Trophoblast cell (in vitro differentiated cells and primary cell): Measurements from ENCODE around the gene RSPO4.

ENCODE experiments used
- DNase-seq, 2 donors: peaks; one replicate each; pipeline ENCODE4 v3.0.0-alpha.2; 2016
- H2AFZ ChIP-seq: 2 replicates; pipeline ENCODE4 v1.6.1; 2013; ENCODE audit warnings: low read length, moderate library complexity, mild to moderate bottlenecking; ENCODE audit not compliant: insufficient read depth, poor library complexity
- H2AK5ac ChIP-seq: 2 replicates; pipeline ENCODE4 v1.6.1; 2013; ENCODE audit warnings: mild to moderate bottlenecking, low read length
- H2BK120ac ChIP-seq: 2 replicates; pipeline ENCODE4 v1.6.1; 2013; ENCODE audit warnings: low read length, mild to moderate bottlenecking, moderate library complexity; ENCODE audit not compliant: insufficient read depth, poor library complexity
- H2BK12ac ChIP-seq: 2 replicates; pipeline ENCODE4 v1.6.1; 2013; ENCODE audit warnings: mild to moderate bottlenecking, low read length, moderate library complexity
- H2BK5ac ChIP-seq: 2 replicates; pipeline ENCODE4 v1.6.1; 2013; ENCODE audit warnings: low read length, low read depth, moderate library complexity, mild to moderate bottlenecking; ENCODE audit not compliant: poor library complexity
- H3K14ac ChIP-seq: 2 replicates; pipeline ENCODE4 v1.6.1; 2013; ENCODE audit warnings: mild to moderate bottlenecking, low read length
- H3K18ac ChIP-seq: 2 replicates; pipeline ENCODE4 v1.6.1; 2013; ENCODE audit warnings: mild to moderate bottlenecking, low read length
- H3K23ac ChIP-seq: 2 replicates; pipeline ENCODE4 v1.6.1; 2013; ENCODE audit warnings: low read length
- H3K27ac ChIP-seq: 2 replicates; pipeline ENCODE4 v1.5.1; 2013; ENCODE audit warnings: low read depth, mild to moderate bottlenecking, inconsistent platforms, low read length, moderate library complexity
- H3K27me3 ChIP-seq: 2 replicates; pipeline ENCODE4 v1.6.1; 2013; ENCODE audit warnings: inconsistent platforms, mild to moderate bottlenecking, low read length, moderate library complexity; ENCODE audit not compliant: insufficient read depth
- H3K36me3 ChIP-seq, 2 experiments: 1 replicate in 1 of 2; 2 replicates in 1 of 2; pipeline ENCODE4 v1.6.1; 2013; ENCODE audit warnings: low read length in 2 of 2, mild to moderate bottlenecking in 2 of 2, moderate library complexity in 1 of 2; ENCODE audit not compliant: insufficient read depth in 2 of 2, control insufficient read depth in 1 of 2
- H3K4ac ChIP-seq: 2 replicates; pipeline ENCODE4 v1.6.1; 2013; ENCODE audit warnings: low read depth, mild to moderate bottlenecking, low read length, moderate library complexity
- H3K4me1 ChIP-seq, 2 experiments: 1 replicate in 1 of 2; 2 replicates in 1 of 2; pipeline ENCODE4 v1.6.1; 2013; ENCODE audit warnings: low read length in 2 of 2, mild to moderate bottlenecking in 2 of 2, moderate library complexity in 1 of 2; ENCODE audit not compliant: insufficient read depth in 2 of 2, control insufficient read depth in 1 of 2
- H3K4me2 ChIP-seq: 2 replicates; pipeline ENCODE4 v1.6.1; 2013; ENCODE audit warnings: inconsistent platforms, mild to moderate bottlenecking, low read length, moderate library complexity
- H3K4me3 ChIP-seq: 2 replicates; pipeline ENCODE4 v1.5.1; 2013; ENCODE audit warnings: mild to moderate bottlenecking, low read depth, low read length, inconsistent platforms
- H3K79me1 ChIP-seq: one replicate; pipeline ENCODE4 v1.6.1; 2013; ENCODE audit warnings: low read length
- H3K79me2 ChIP-seq: 2 replicates; pipeline ENCODE4 v1.6.1; 2013; ENCODE audit warnings: low read length, mild to moderate bottlenecking; ENCODE audit not compliant: control insufficient read depth, insufficient read depth, poor library complexity
- H3K9ac ChIP-seq: 2 replicates; pipeline ENCODE4 v1.6.1; 2013; ENCODE audit warnings: mild to moderate bottlenecking, low read length
- H3K9me3 ChIP-seq: 2 replicates; pipeline ENCODE4 v1.6.1; 2013; ENCODE audit warnings: low read depth, mild to moderate bottlenecking, control low read depth, inconsistent platforms, low read length; ENCODE audit not compliant: insufficient read depth
- H4K12ac ChIP-seq: 2 replicates; pipeline ENCODE4 v1.6.1; 2013; ENCODE audit warnings: low read depth, mild to moderate bottlenecking, low read length, moderate library complexity
- H4K8ac ChIP-seq: 2 replicates; pipeline ENCODE4 v1.6.1; 2013; ENCODE audit warnings: low read depth, mild to moderate bottlenecking, low read length, moderate library complexity
- H4K91ac ChIP-seq: one replicate; pipeline ENCODE4 v1.6.1; 2013; ENCODE audit warnings: low read depth, mild to moderate bottlenecking, low read length, moderate library complexity
- WGBS: extraction: QIAGEN DNeasy Blood & Tissue Kit; methylation state at CpG from one replicate; pipeline ENCODE4 v1.1.7; 2013; ENCODE audit warnings: missing lambda C conversion rate; ENCODE audit not compliant: insufficient read length, insufficient coverage; ENCODE audit errors: extremely low coverage; 5-methylcytosine and 5-hydroxymethylcytosine counted together

Gene RSPO4

GRCh38 chr20:992801-993535 is 9.1 kb downstream of the RSPO4 start:
- Histone ChIP-seq H2BK5ac (no peak overlapping the region), H2AFZ (no peak overlapping the region), H4K8ac (no peak overlapping the region), H2BK12ac (no peak overlapping the region), H3K4me3 (no peak overlapping the region), H2BK120ac (no peak overlapping the region), H3K9ac (no peak overlapping the region), H3K79me1 (no peaks in the 10 kb centered on the region), H3K4ac (no peak overlapping the region), H3K23ac (no peak overlapping the region), H3K27me3 (no peaks in the 10 kb centered on the region), H4K12ac (no peak overlapping the region), H3K79me2 (no peaks in the 10 kb centered on the region), H3K4me1 (no peaks in the 10 kb centered on the region), H3K9me3 (no peaks in the 10 kb centered on the region), H3K27ac (no peak overlapping the region), H4K91ac (no peak overlapping the region), H3K18ac (no peak overlapping the region), H2AK5ac (no peak overlapping the region), H3K36me3 (no peaks in the 10 kb centered on the region), H3K14ac (no peak overlapping the region), H3K4me2 (no peak overlapping the region)
- no CpG with 5 or more reads among the region's 16 CpGs for WGBS
- DNase-seq: no peak

GRCh38 chr20:991850-992249 is 10.3 kb downstream of the RSPO4 start:
- H3K4me2 ChIP-seq: no peak overlapping the region
- H2AK5ac ChIP-seq: no peak overlapping the region
- no CpG with 5 or more reads among the region's 10 CpGs for WGBS
- no peak overlapping the region for H3K27ac ChIP-seq
- H4K91ac ChIP-seq: no peak overlapping the region
- H2BK120ac ChIP-seq: no peak overlapping the region
- DNase-seq: no peak
- no peak overlapping the region for H3K9ac ChIP-seq
- no peaks in the 10 kb centered on the region for H3K27me3 ChIP-seq
- no peak overlapping the region for H2AFZ ChIP-seq
- no peak overlapping the region for H3K4me3 ChIP-seq
- no peak overlapping the region for H3K23ac ChIP-seq
- H3K14ac ChIP-seq: no peak overlapping the region
- no peak overlapping the region for H4K8ac ChIP-seq
- no peaks in the 10 kb centered on the region for H3K79me1 ChIP-seq
- no peaks in the 10 kb centered on the region for H3K9me3 ChIP-seq
- H3K18ac ChIP-seq: no peak overlapping the region
- H2BK5ac ChIP-seq: no peak overlapping the region
- no peaks in the 10 kb centered on the region for H3K79me2 ChIP-seq
- H3K4me1 ChIP-seq: no peaks in the 10 kb centered on the region
- no peak overlapping the region for H4K12ac ChIP-seq
- no peak overlapping the region for H3K4ac ChIP-seq
- H3K36me3 ChIP-seq: no peaks in the 10 kb centered on the region
- H2BK12ac ChIP-seq: no peak overlapping the region

DNA sequence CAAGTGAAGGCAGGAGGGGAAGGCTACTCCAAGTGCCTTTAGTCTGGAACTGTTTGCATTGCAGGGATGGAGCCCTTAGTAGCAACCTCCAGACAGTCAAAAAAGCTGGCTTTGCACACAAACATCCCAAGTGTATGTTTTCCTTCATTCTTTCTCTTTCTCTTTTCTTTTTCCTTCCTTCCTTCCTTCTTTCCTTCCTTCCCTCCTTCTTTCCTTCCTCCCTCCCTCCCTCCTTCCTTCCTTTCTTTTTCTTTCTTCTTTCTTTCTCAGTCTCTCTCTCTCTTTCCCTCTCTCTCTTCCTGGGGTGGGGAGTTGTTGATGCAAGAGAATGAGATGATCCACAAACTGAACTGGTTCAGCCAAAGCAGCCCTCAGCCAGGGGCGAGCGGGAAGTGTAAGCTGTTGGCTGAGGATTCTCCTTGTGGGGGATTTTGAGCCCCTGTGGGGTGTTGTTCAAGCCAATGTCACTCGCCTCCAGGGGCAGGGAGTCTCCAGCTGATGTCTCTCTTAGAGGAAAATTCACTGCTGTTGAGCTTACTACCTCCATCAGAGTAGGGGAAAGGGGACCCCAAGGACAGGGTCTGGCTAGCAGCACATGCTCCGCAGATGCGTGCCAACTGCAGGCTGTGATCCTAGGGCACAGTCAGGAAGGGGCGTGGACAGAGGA is 11.7 kb downstream of the RSPO4 start:
- H3K4me2 ChIP-seq: no peak overlapping the region
- no peak overlapping the region for H2AK5ac ChIP-seq
- H3K23ac ChIP-seq: no peak overlapping the region
- no peak overlapping the region for H3K4me3 ChIP-seq
- H2AFZ ChIP-seq: no peak overlapping the region
- no peak overlapping the region for H3K27ac ChIP-seq
- no peak overlapping the region for H4K8ac ChIP-seq
- no peaks in the 10 kb centered on the region for H3K9me3 ChIP-seq
- no peak overlapping the region for H2BK5ac ChIP-seq
- no peak overlapping the region for H4K12ac ChIP-seq
- no peak overlapping the region for H3K18ac ChIP-seq
- H3K14ac ChIP-seq: no peak overlapping the region
- H3K79me1 ChIP-seq: no peaks in the 10 kb centered on the region
- no peak overlapping the region for H3K4ac ChIP-seq
- no peak overlapping the region for H2BK12ac ChIP-seq
- no peaks in the 10 kb centered on the region for H3K27me3 ChIP-seq
- WGBS: no CpG with 5 or more reads among the region's 6 CpGs
- no peak overlapping the region for H4K91ac ChIP-seq
- no peak for DNase-seq
- no peaks in the 10 kb centered on the region for H3K36me3 ChIP-seq
- no peaks in the 10 kb centered on the region for H3K79me2 ChIP-seq
- H2BK120ac ChIP-seq: no peak overlapping the region
- H3K4me1 ChIP-seq: no peaks in the 10 kb centered on the region
- H3K9ac ChIP-seq: no peak overlapping the region

DNA sequence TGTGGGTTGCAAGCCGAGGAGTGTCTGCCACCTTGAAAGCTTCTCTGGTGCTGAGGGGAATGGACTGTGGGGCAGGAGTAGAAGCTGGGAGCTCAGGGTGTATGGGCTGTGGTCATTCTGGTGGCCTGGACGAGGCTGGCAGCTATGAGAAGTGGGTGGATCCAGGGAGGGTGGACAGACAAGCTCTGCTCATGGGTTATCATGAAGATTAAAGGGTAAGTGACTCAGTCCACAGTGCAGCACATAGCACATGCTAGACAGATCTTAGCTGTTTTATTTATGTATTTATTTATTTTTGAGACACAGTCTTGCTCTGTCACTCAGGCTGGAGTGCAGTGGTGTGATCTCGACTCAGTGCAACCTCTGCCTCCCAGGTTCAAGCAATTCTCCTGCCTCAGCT is 13.8 kb downstream of the RSPO4 start:
- Histone ChIP-seq H3K36me3 (no peaks in the 10 kb centered on the region), H4K12ac (no peak overlapping the region), H3K27me3 (no peaks in the 10 kb centered on the region), H3K9me3 (no peaks in the 10 kb centered on the region), H3K14ac (no peak overlapping the region), H2BK12ac (no peak overlapping the region), H3K79me2 (no peaks in the 10 kb centered on the region), H4K8ac (no peak overlapping the region), H3K9ac (no peak overlapping the region), H3K79me1 (no peaks in the 10 kb centered on the region), H2BK5ac (no peak overlapping the region), H2AFZ (no peak overlapping the region), H3K4me1 (no peaks in the 10 kb centered on the region), H3K4ac (no peak overlapping the region), H3K23ac (no peak overlapping the region), H3K4me3 (no peak overlapping the region), H3K4me2 (no peak overlapping the region), H3K27ac (no peak overlapping the region), H2BK120ac (no peak overlapping the region), H3K18ac (no peak overlapping the region), H2AK5ac (no peak overlapping the region), H4K91ac (no peak overlapping the region)
- WGBS: no CpG with 5 or more reads among the region's 3 CpGs
- DNase-seq: no peak
